OCI-LY1 (cell line): ENCODE data around the gene USP40.

ENCODE experiments used
- CTCF ChIP-seq: fragments of 200-600 bp; sonication (generic), shearing (Covaris generic); IDR thresholded peaks from 2 replicates; pipeline ENCODE4 v1.5.1; 2017; ENCODE audit warnings: mild to moderate bottlenecking, antibody characterized with exemption, low read length, moderate library complexity, mixed read lengths
- EZH2 ChIP-seq: fragments of 200-600 bp; sonication (generic), shearing (Covaris generic); IDR thresholded peaks from 2 replicates; pipeline ENCODE4 v1.8.0; 2017; ENCODE audit warnings: borderline replicate concordance, mixed run types, mild to moderate bottlenecking, antibody characterized with exemption, low read length, moderate library complexity, mixed read lengths

- TF ChIP-seq EZH2 (no peak), CTCF (no peak)
Observed at GRCh38 chr2:233532971-233533370, 33.6 kb downstream of the USP40 start.
